Measurements from ENCODE around the gene PDLIM3. TPM values are rescaled to one million over a fixed set of nuclear protein-coding genes. Genes with fewer than 3 reads are reported as not detected.

The PDLIM3 gene
- polyA plus RNA-seq, 3 donors = not detected

DNA sequence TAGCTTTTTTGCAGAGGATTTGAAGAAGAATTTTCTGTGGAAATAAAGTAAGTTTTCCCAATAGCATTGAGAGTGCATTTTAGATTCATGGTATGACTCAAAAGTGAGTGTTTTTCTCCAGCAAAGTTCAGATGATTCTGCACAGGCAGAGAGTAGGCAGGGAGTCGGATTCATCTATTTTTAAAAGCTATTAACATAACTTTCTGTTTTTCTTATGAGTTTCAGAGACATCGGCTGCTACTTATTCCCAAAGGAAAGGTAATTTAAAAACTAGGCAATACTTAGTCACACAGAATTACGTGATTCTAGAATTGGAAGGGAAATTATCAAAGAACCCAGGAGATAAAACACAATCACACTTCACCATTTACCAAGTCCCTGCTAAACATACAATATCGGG lies 68.2 kb downstream of the PDLIM3 start:
- DNase-seq = no peak
- Histone ChIP-seq H3K4me2 (replicated peaks; ENCODE audit: extremely low read depth, low read length, poor library complexity, severe bottlenecking) (no peak overlapping the region), H3K27ac (ENCODE audit: low read depth in 1 of 2, low read length in 2 of 2) (no peak overlapping the region), H3K36me3 (replicated peaks in 1 of 2; ENCODE audit: control insufficient read depth in 1 of 2, insufficient read depth in 2 of 2, low read length in 2 of 2) (no peaks in the 10 kb centered on the region), H3K4me3 (replicated peaks in 1 of 3; ENCODE audit: low read depth in 2 of 3, low read length in 3 of 3) (no peak overlapping the region), H3K79me2 (ENCODE audit: insufficient read depth, low read length) (no peaks in the 10 kb centered on the region), H3K9ac (ENCODE audit: insufficient read depth, low read length, poor library complexity, severe bottlenecking) (no peak overlapping the region), H3K27me3 (ENCODE audit: control insufficient read depth in 2 of 2, insufficient read depth in 2 of 2, low read length in 2 of 2) (peaks cover 33 to 57% of the 10 kb centered on the region in 2 donors), H3K9me3 (replicated peaks in 1 of 2; ENCODE audit: control insufficient read depth in 1 of 2, insufficient read depth in 1 of 2, low read length in 2 of 2) (peaks cover 0 to 10% of the 10 kb centered on the region in 2 donors), H4K20me1 (ENCODE audit: insufficient read depth, low read length) (no peaks in the 10 kb centered on the region), H3K4me1 (ENCODE audit: control insufficient read depth in 1 of 2, insufficient read depth in 2 of 2, low read length in 2 of 2) (peaks cover 8 to 9% of the 10 kb centered on the region in 2 donors), H2AFZ (ENCODE audit: insufficient read depth, low read depth, low read length, poor library complexity, severe bottlenecking) (no peak overlapping the region)
- Mint-ChIP-seq H3K27ac (no peak overlapping the region), H3K4me1 (peaks cover 9% of the 10 kb centered on the region), H3K4me3 (no peak overlapping the region), H3K27me3 (ENCODE audit: low read depth in 3 of 3) (peaks cover 47 to 55% (median 51%) of the 10 kb centered on the region in 3 donors), H3K36me3 (peaks cover 1 to 3% of the 10 kb centered on the region in 2 donors), H3K9me3 (peaks cover 0 to 16% (median 7%) of the 10 kb centered on the region in 7 donors)
- no CpG with 5 or more reads among the region's 4 CpGs for WGBS (ENCODE audit: insufficient coverage)
- TF ChIP-seq, protein P1, sequence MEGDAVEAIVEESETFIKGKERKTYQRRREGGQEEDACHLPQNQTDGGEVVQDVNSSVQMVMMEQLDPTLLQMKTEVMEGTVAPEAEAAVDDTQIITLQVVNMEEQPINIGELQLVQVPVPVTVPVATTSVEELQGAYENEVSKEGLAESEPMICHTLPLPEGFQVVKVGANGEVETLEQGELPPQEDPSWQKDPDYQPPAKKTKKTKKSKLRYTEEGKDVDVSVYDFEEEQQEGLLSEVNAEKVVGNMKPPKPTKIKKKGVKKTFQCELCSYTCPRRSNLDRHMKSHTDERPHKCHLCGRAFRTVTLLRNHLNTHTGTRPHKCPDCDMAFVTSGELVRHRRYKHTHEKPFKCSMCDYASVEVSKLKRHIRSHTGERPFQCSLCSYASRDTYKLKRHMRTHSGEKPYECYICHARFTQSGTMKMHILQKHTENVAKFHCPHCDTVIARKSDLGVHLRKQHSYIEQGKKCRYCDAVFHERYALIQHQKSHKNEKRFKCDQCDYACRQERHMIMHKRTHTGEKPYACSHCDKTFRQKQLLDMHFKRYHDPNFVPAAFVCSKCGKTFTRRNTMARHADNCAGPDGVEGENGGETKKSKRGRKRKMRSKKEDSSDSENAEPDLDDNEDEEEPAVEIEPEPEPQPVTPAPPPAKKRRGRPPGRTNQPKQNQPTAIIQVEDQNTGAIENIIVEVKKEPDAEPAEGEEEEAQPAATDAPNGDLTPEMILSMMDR (IDR thresholded peaks at IDR 0.05) = no peak
- intact Hi-C loops (cut with micrococcal nuclease) = no loop called here

DNA sequence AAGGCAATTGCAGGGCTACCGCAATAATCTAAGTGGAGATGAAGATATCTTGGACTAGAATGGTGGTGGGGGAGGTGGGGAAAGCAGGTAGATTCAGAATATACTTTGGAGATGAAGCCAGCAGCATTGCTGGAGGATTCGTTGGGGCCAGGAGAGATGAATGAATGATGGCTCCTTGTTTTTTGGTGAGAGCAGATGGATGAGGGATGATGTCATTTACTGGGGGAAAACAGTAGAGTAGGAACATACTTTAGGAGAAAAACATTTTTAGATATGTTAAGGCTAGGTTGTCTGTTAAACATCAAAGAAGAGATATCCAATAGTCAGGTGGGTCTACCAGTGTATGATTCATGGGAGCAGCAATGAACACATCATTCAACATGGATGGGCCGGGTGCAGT lies 69.6 kb downstream of the PDLIM3 start:
- intact Hi-C loops (cut with micrococcal nuclease) = no loop called here
- H2AFZ ChIP-seq (ENCODE audit: insufficient read depth, low read depth, low read length, poor library complexity, severe bottlenecking) = no peak overlapping the region
- no peak overlapping the region for H3K27ac Mint-ChIP-seq

More for the DNA sequence above, 69.6 kb downstream of the PDLIM3 start:
- H3K36me3 Mint-ChIP-seq = no peaks in the 10 kb centered on the region
- no peak overlapping the region for H3K4me3 ChIP-seq (replicated peaks in 1 of 3; ENCODE audit: low read depth in 2 of 3, low read length in 3 of 3)
- no peaks in the 10 kb centered on the region for H3K36me3 ChIP-seq (replicated peaks in 1 of 2; ENCODE audit: control insufficient read depth in 1 of 2, insufficient read depth in 2 of 2, low read length in 2 of 2)
- H3K4me3 Mint-ChIP-seq = no peak overlapping the region
- TF ChIP-seq, protein P1 (IDR thresholded peaks at IDR 0.05) = no peak
- WGBS (ENCODE audit: insufficient coverage) = 95% methylated on average over 3 of the region's 3 CpGs
- DNase-seq = no peak
- no peak overlapping the region for H3K9ac ChIP-seq (ENCODE audit: insufficient read depth, low read length, poor library complexity, severe bottlenecking)
- H4K20me1 ChIP-seq (ENCODE audit: insufficient read depth, low read length) = no peaks in the 10 kb centered on the region
- peaks cover 0 to 12% (median 6%) of the 10 kb centered on the region in 7 donors for H3K9me3 Mint-ChIP-seq
- no peak overlapping the region for H3K4me2 ChIP-seq (replicated peaks; ENCODE audit: extremely low read depth, low read length, poor library complexity, severe bottlenecking)
- H3K9me3 ChIP-seq (replicated peaks in 1 of 2; ENCODE audit: control insufficient read depth in 1 of 2, insufficient read depth in 1 of 2, low read length in 2 of 2) = peaks cover 0 to 9% of the 10 kb centered on the region in 2 donors
- peaks cover 42 to 54% (median 45%) of the 10 kb centered on the region in 3 donors for H3K27me3 Mint-ChIP-seq (ENCODE audit: low read depth in 3 of 3)
- no peaks in the 10 kb centered on the region for H3K79me2 ChIP-seq (ENCODE audit: insufficient read depth, low read length)
- H3K4me1 Mint-ChIP-seq = peaks cover 4% of the 10 kb centered on the region
- H3K4me1 ChIP-seq (ENCODE audit: control insufficient read depth in 1 of 2, insufficient read depth in 2 of 2, low read length in 2 of 2) = peaks cover 0 to 2% of the 10 kb centered on the region in 2 donors
- no peak overlapping the region for H3K27ac ChIP-seq (ENCODE audit: low read depth in 1 of 2, low read length in 2 of 2)
- peaks cover 26 to 47% of the 10 kb centered on the region in 2 donors for H3K27me3 ChIP-seq (ENCODE audit: control insufficient read depth in 2 of 2, insufficient read depth in 2 of 2, low read length in 2 of 2)

All from CD14-positive monocyte (primary cell).